Activated CD8-positive, alpha-beta T cell treated with anti-CD3 and anti-CD28 coated beads, Interleukin-2, amount 10 ng/mL, durations not matched to agents 7 days and 5 days (primary cell): ENCODE data around the gene LAS1L. TPM values are rescaled to one million over a fixed set of nuclear protein-coding genes. Genes with fewer than 3 reads are reported as not detected.
A peak's percentile ranks its signal among the peaks of the same experiment; 100 is the strongest.
"Not testable (repeated sequence)": the region's sequence is repeated elsewhere in the genome, so short reads cannot be mapped to it uniquely, and the experiment has no call there.

Experiments used
- ATAC-seq: fragments of 150-1000 bp; cut with Tn5 transposase; one replicate; pipeline ENCODE4 v1.10.0; 2021; ENCODE audit warnings: moderate library complexity
- CTCF ChIA-PET: fragments of 350-600 bp; sonication (Branson Sonifier 250); formaldehyde crosslinking; loops from one replicate; lab custom pipeline; 2021; ENCODE audit warnings: antibody characterized with exemption; lab: Charles Lee
- POLR2A ChIA-PET: fragments of 350-600 bp; sonication (Branson Sonifier 250); formaldehyde crosslinking; loops from one replicate; lab custom pipeline; 2021; ENCODE audit warnings: antibody characterized with exemption; lab: Charles Lee
- DNase-seq: peaks from one replicate; pipeline ENCODE4 v3.0.0-alpha.2; 2020
- H3K27ac Mint-ChIP-seq: one replicate; pipeline ENCODE4 v1.8.0; 2021; ENCODE audit warnings: mild to moderate bottlenecking, mixed read lengths
- H3K27me3 Mint-ChIP-seq: one replicate; pipeline ENCODE4 v1.8.0; 2021; ENCODE audit warnings: low read depth, mixed read lengths
- H3K36me3 Mint-ChIP-seq: one replicate; pipeline ENCODE4 v1.8.0; 2021; ENCODE audit warnings: low read depth, mixed read lengths
- H3K4me1 Mint-ChIP-seq: one replicate; pipeline ENCODE4 v1.8.0; 2021; ENCODE audit warnings: low read depth, mixed read lengths
- H3K4me3 Mint-ChIP-seq: one replicate; pipeline ENCODE4 v1.8.0; 2021; ENCODE audit warnings: mild to moderate bottlenecking, mixed read lengths
- H3K9me3 Mint-ChIP-seq: one replicate; pipeline ENCODE4 v1.8.0; 2022; ENCODE audit warnings: mixed read lengths; ENCODE audit not compliant: insufficient read depth
- total RNA-seq, 2 experiments: library from RNA; stranded (reverse); gene quantifications; one replicate each; pipeline ENCODE4 v1.2.3, GENCODE V29; 2021

LAS1L gene
- total RNA-seq, 2 experiments from 2014 or later, result 50.6 to 51.4 TPM

- ChIA-PET POLR2A (no interaction called here), CTCF (no interaction called here)
- Mint-ChIP-seq H3K27me3 (no peaks in the 10 kb centered on the region), H3K36me3 (peaks cover 4% of the 10 kb centered on the region), H3K4me1 (no peaks in the 10 kb centered on the region), H3K27ac (no peak overlapping the region), H3K4me3 (no peak overlapping the region), H3K9me3 (no peaks in the 10 kb centered on the region)
- no peak for ATAC-seq
- DNase-seq, result no peak
Observed at GRCh38 chrX:65513610-65514009, 21.0 kb downstream of the LAS1L start.

- CTCF ChIA-PET, result interaction anchor here (1.9 kb wide), 1 partner anchor 20 kb away, joined by 6 read pairs; no protein-coding TSS in a partner anchor
- ATAC-seq (no peak), DNase-seq (no peak)
Observed at GRCh38 chrX:65509400-65509799, 25.2 kb downstream of the LAS1L start.

GRCh38 chrX:65508851-65509250, 25.7 kb downstream of the LAS1L start:
- H3K36me3 Mint-ChIP-seq, result peaks cover 8% of the 10 kb centered on the region
- DNase-seq (no peak), ATAC-seq (no peak)
- no peaks in the 10 kb centered on the region for H3K9me3 Mint-ChIP-seq
- H3K4me3 Mint-ChIP-seq, result no peak overlapping the region
- ChIA-PET POLR2A (no interaction called here), CTCF (interaction anchor here (1.9 kb wide), 1 partner anchor 20 kb away, joined by 6 read pairs; no protein-coding TSS in a partner anchor)
- H3K27ac Mint-ChIP-seq, result peak overlapping the region; percentile 7
- H3K4me1 Mint-ChIP-seq, result no peaks in the 10 kb centered on the region
- no peaks in the 10 kb centered on the region for H3K27me3 Mint-ChIP-seq

More at GRCh38 chrX:65509400-65509799, 25.2 kb downstream of the LAS1L start:
- H3K27ac Mint-ChIP-seq, result no peak overlapping the region
- peaks cover 8% of the 10 kb centered on the region for H3K36me3 Mint-ChIP-seq
- no peaks in the 10 kb centered on the region for H3K27me3 Mint-ChIP-seq
- POLR2A ChIA-PET, result no interaction called here
- no peak overlapping the region for H3K4me3 Mint-ChIP-seq
- no peaks in the 10 kb centered on the region for H3K4me1 Mint-ChIP-seq
- H3K9me3 Mint-ChIP-seq, result no peaks in the 10 kb centered on the region

GRCh38 chrX:65502618-65503017, 32.0 kb downstream of the LAS1L start:
- ChIA-PET POLR2A (no interaction called here), CTCF (no interaction called here)
- Mint-ChIP-seq H3K9me3 (no peaks in the 10 kb centered on the region), H3K4me1 (no peaks in the 10 kb centered on the region), H3K4me3 (no peak overlapping the region), H3K27me3 (no peaks in the 10 kb centered on the region), H3K27ac (no peak overlapping the region), H3K36me3 (peaks cover 3% of the 10 kb centered on the region)
- DNase-seq, result no peak
- ATAC-seq, result no peak

- POLR2A ChIA-PET, result no interaction called here
Observed at GRCh38 chrX:65493431-65493830, 41.2 kb downstream of the LAS1L start.

GRCh38 chrX:65491620-65492019, 43.0 kb downstream of the LAS1L start:
- Mint-ChIP-seq H3K4me3 (no peak overlapping the region), H3K4me1 (no peaks in the 10 kb centered on the region), H3K36me3 (no peaks in the 10 kb centered on the region), H3K27me3 (no peaks in the 10 kb centered on the region), H3K9me3 (no peaks in the 10 kb centered on the region), H3K27ac (no peak overlapping the region)
- ChIA-PET POLR2A (no interaction called here), CTCF (no interaction called here)
- no peak for DNase-seq
- ATAC-seq, result no peak

More at GRCh38 chrX:65493431-65493830, 41.2 kb downstream of the LAS1L start:
- DNase-seq, result no peak
- no peaks in the 10 kb centered on the region for H3K9me3 Mint-ChIP-seq
- no peaks in the 10 kb centered on the region for H3K27me3 Mint-ChIP-seq
- CTCF ChIA-PET, result no interaction called here
- H3K27ac Mint-ChIP-seq, result no peak overlapping the region
- H3K36me3 Mint-ChIP-seq, result no peaks in the 10 kb centered on the region
- H3K4me3 Mint-ChIP-seq, result no peak overlapping the region
- no peaks in the 10 kb centered on the region for H3K4me1 Mint-ChIP-seq
- no peak for ATAC-seq

GRCh38 chrX:65488495-65488894, 46.1 kb downstream of the LAS1L start:
- H3K27me3 Mint-ChIP-seq, result no peaks in the 10 kb centered on the region
- H3K27ac Mint-ChIP-seq, result no peak overlapping the region
- H3K36me3 Mint-ChIP-seq, result no peaks in the 10 kb centered on the region
- ATAC-seq (no peak), DNase-seq (no peak)
- no peaks in the 10 kb centered on the region for H3K9me3 Mint-ChIP-seq
- ChIA-PET CTCF (no interaction called here), POLR2A (no interaction called here)
- no peak overlapping the region for H3K4me3 Mint-ChIP-seq
- H3K4me1 Mint-ChIP-seq, result no peaks in the 10 kb centered on the region

GRCh38 chrX:65480960-65481359, 53.6 kb downstream of the LAS1L start:
- Mint-ChIP-seq H3K27me3 (no peaks in the 10 kb centered on the region), H3K9me3 (no peaks in the 10 kb centered on the region), H3K4me3 (no peak overlapping the region), H3K36me3 (no peaks in the 10 kb centered on the region), H3K4me1 (no peaks in the 10 kb centered on the region), H3K27ac (no peak overlapping the region)
- CTCF ChIA-PET, result no interaction called here
- DNase-seq (no peak), ATAC-seq (no peak)
- POLR2A ChIA-PET, result no interaction called here

GRCh38 chrX:65479102-65479501, 55.5 kb downstream of the LAS1L start:
- ATAC-seq, H3K27me3 Mint-ChIP-seq, H3K36me3 Mint-ChIP-seq, H3K4me1 Mint-ChIP-seq, H3K4me3 Mint-ChIP-seq, DNase-seq, POLR2A ChIA-PET, H3K27ac Mint-ChIP-seq, H3K9me3 Mint-ChIP-seq: not testable (repeated sequence)
- CTCF ChIA-PET, result interaction anchor here (1.3 kb wide), 1 partner anchor 50 kb away, joined by 5 read pairs; no protein-coding TSS in a partner anchor

GRCh38 chrX:65476564-65476963, 58.0 kb downstream of the LAS1L start:
- Mint-ChIP-seq H3K4me1 (no peaks in the 10 kb centered on the region), H3K9me3 (peaks cover 5% of the 10 kb centered on the region), H3K36me3 (no peaks in the 10 kb centered on the region), H3K27ac (no peak overlapping the region), H3K4me3 (no peak overlapping the region), H3K27me3 (no peaks in the 10 kb centered on the region)
- DNase-seq, result no peak
- ChIA-PET POLR2A (no interaction called here), CTCF (no interaction called here)
- no peak for ATAC-seq

GRCh38 chrX:65463550-65463949, 71.0 kb downstream of the LAS1L start:
- Mint-ChIP-seq H3K4me3 (no peak overlapping the region), H3K9me3 (no peaks in the 10 kb centered on the region), H3K4me1 (no peaks in the 10 kb centered on the region), H3K36me3 (no peaks in the 10 kb centered on the region), H3K27ac (no peak overlapping the region), H3K27me3 (no peaks in the 10 kb centered on the region)
- ChIA-PET CTCF (interaction anchor here (1.1 kb wide), 1 partner anchor 12 kb away, joined by 3 read pairs; no protein-coding TSS in a partner anchor), POLR2A (no interaction called here)
- no peak for DNase-seq
- no peak for ATAC-seq
